Measurements from ENCODE around the gene PPIP5K1. TPM values are rescaled to one million over a fixed set of nuclear protein-coding genes. Genes with fewer than 3 reads are reported as not detected.

PPIP5K1 gene
- total and polyA plus RNA-seq, 9 of the 15 experiments (the other 6 are each of a cell fraction or from before 2014, with no cell fraction given) = 2.5 to 74.6 (median 35.1) TPM

- peak; percentile 20; the same call in 1 of the 2 replicates for TF ChIP-seq MAX (CRISPR knock-in tag; IDR thresholded peaks at IDR 0.05)
- peak in 2 of 3 experiments; percentile 75 to 87 for TF ChIP-seq YY1 (IDR thresholded peaks at IDR 0.05; ENCODE audit: borderline replicate concordance in 1 of 3, control insufficient read depth in 1 of 3, extremely low read depth in 1 of 3, insufficient read depth in 3 of 3, insufficient read length in 1 of 3, insufficient replicate concordance in 2 of 3, low read depth in 1 of 3, low read length in 2 of 3)
- no peak for TF ChIP-seq HMG20A (CRISPR knock-in tag; conservative IDR thresholded peaks at IDR 0.05)
- TF ChIP-seq ZNF212 (CRISPR knock-in tag; IDR thresholded peaks at IDR 0.05) = no peak
- TF ChIP-seq SPI1 (IDR thresholded peaks at IDR 0.05; ENCODE audit: borderline replicate concordance, low read depth, low read length) = peak; percentile 80
- TF ChIP-seq CEBPG (CRISPR knock-in tag; IDR thresholded peaks at IDR 0.05) = no peak
- TF ChIP-seq CEBPG (tag; conservative IDR thresholded peaks at IDR 0.05 in 1 of 2, IDR thresholded peaks at IDR 0.05 in 1 of 2) = no peak
- TF ChIP-seq, protein P1, sequence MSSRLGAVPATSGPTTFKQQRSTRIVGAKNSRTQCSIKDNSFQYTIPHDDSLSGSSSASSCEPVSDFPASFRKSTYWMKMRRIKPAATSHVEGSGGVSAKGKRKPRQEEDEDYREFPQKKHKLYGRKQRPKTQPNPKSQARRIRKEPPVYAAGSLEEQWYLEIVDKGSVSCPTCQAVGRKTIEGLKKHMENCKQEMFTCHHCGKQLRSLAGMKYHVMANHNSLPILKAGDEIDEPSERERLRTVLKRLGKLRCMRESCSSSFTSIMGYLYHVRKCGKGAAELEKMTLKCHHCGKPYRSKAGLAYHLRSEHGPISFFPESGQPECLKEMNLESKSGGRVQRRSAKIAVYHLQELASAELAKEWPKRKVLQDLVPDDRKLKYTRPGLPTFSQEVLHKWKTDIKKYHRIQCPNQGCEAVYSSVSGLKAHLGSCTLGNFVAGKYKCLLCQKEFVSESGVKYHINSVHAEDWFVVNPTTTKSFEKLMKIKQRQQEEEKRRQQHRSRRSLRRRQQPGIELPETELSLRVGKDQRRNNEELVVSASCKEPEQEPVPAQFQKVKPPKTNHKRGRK (tag; IDR thresholded peaks at IDR 0.05) = no peak
- TF ChIP-seq, protein P2, sequence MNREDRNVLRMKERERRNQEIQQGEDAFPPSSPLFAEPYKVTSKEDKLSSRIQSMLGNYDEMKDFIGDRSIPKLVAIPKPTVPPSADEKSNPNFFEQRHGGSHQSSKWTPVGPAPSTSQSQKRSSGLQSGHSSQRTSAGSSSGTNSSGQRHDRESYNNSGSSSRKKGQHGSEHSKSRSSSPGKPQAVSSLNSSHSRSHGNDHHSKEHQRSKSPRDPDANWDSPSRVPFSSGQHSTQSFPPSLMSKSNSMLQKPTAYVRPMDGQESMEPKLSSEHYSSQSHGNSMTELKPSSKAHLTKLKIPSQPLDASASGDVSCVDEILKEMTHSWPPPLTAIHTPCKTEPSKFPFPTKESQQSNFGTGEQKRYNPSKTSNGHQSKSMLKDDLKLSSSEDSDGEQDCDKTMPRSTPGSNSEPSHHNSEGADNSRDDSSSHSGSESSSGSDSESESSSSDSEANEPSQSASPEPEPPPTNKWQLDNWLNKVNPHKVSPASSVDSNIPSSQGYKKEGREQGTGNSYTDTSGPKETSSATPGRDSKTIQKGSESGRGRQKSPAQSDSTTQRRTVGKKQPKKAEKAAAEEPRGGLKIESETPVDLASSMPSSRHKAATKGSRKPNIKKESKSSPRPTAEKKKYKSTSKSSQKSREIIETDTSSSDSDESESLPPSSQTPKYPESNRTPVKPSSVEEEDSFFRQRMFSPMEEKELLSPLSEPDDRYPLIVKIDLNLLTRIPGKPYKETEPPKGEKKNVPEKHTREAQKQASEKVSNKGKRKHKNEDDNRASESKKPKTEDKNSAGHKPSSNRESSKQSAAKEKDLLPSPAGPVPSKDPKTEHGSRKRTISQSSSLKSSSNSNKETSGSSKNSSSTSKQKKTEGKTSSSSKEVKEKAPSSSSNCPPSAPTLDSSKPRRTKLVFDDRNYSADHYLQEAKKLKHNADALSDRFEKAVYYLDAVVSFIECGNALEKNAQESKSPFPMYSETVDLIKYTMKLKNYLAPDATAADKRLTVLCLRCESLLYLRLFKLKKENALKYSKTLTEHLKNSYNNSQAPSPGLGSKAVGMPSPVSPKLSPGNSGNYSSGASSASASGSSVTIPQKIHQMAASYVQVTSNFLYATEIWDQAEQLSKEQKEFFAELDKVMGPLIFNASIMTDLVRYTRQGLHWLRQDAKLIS (CRISPR knock-in tag; IDR thresholded peaks at IDR 0.05) = no peak
- TF ChIP-seq U2AF1 (optimal IDR thresholded peaks at IDR 0.05; ENCODE audit: low read depth, low read length) = no peak
- TF ChIP-seq SAP30 (IDR thresholded peaks at IDR 0.05; ENCODE audit: borderline replicate concordance, insufficient read depth, low read depth, low read length, poor library complexity, severe bottlenecking) = peak; percentile 76
- TF ChIP-seq ATF3 (IDR thresholded peaks at IDR 0.05) = peak; percentile 39; the same call in 1 of the 2 replicates
- TF ChIP-seq ATF3 (CRISPR knock-in tag; conservative IDR thresholded peaks at IDR 0.05) = 0 out of 2 replicates have a peak, but pooled peaks have one; percentile 51
- TF ChIP-seq ZBTB7A (IDR thresholded peaks at IDR 0.05; ENCODE audit: borderline replicate concordance, control insufficient read depth, low read depth, low read length) = peak; percentile 51; the same call in 1 of the 2 replicates
- no peak for TF ChIP-seq NFE2L1 (tag; IDR thresholded peaks at IDR 0.05; ENCODE audit: borderline replicate concordance, low read depth)
- TF ChIP-seq EP400 (IDR thresholded peaks at IDR 0.05) = peak; percentile 81
- TF ChIP-seq TEAD4 (IDR thresholded peaks at IDR 0.05; ENCODE audit: low read length) = no peak
- no peak for TF ChIP-seq TEAD4 (CRISPR knock-in tag; IDR thresholded peaks at IDR 0.05; ENCODE audit: borderline replicate concordance)
- peak; percentile 85 for TF ChIP-seq SP1 (CRISPR knock-in tag; IDR thresholded peaks at IDR 0.05)
These were observed 97.1 kb downstream of the PPIP5K1 start, which contains the start of gene TP53BP1 (continued) for GRCh38 chr15:43492673-43493601.

Measured in K562 (cell line).